A673 (cell line): ENCODE results near the gene CHPT1. TPM values are rescaled to one million over a fixed set of nuclear protein-coding genes. Genes with fewer than 3 reads are reported as not detected.

ENCODE experiments used
- BruUV-seq: library from RNA; stranded (reverse); fragments of 400-500 nt; replicated peaks from 2 replicates; lab custom pipeline; 2021; lab: Mats Ljungman, UMichigan
- CTCF ChIA-PET: fragments of 300-600 bp; sonication (Branson Sonifier 250); formaldehyde crosslinking; loops from one replicate; lab custom pipeline; 2022; ENCODE audit warnings: antibody characterized with exemption; lab: Charles Lee
- POLR2A ChIA-PET: fragments of 300-600 bp; sonication (Branson Sonifier 250); formaldehyde crosslinking; loops from one replicate; lab custom pipeline; 2022; ENCODE audit warnings: antibody characterized with exemption; ENCODE audit not compliant: low non-redundant PET; lab: Charles Lee
- DNase-seq: peaks from one replicate; pipeline ENCODE4 v3.0.0-alpha.2; 2015; ENCODE audit warnings: low spot score
- H3K27ac ChIP-seq: fragments of 200-600 bp; sonication (generic); 2 replicates; pipeline ENCODE4 v1.5.1; 2016; ENCODE audit warnings: mixed run types, low read depth, mild to moderate bottlenecking, mixed read lengths, antibody characterized with exemption, low read length; ENCODE audit not compliant: poor library complexity, severe bottlenecking
- H3K27me3 ChIP-seq: fragments of 200-600 bp; sonication (generic); replicated peaks from 2 replicates; pipeline ENCODE4 v1.6.1; 2017; ENCODE audit warnings: mixed run types, low read depth, mild to moderate bottlenecking, mixed read lengths, antibody characterized with exemption, low read length; ENCODE audit not compliant: insufficient read depth, poor library complexity
- H3K36me3 ChIP-seq: fragments of 200-600 bp; sonication (generic); 2 replicates; pipeline ENCODE4 v1.6.1; 2016; ENCODE audit warnings: mixed run types, mild to moderate bottlenecking, mixed read lengths, antibody characterized with exemption, low read length; ENCODE audit not compliant: insufficient read depth, poor library complexity, severe bottlenecking
- H3K4me1 ChIP-seq: fragments of 200-600 bp; sonication (generic); 2 replicates; pipeline ENCODE4 v1.6.1; 2017; ENCODE audit warnings: mixed run types, mild to moderate bottlenecking, mixed read lengths, antibody characterized with exemption, low read length; ENCODE audit not compliant: insufficient read depth, poor library complexity, severe bottlenecking
- H3K4me3 ChIP-seq: fragments of 200-600 bp; sonication (generic); 2 replicates; pipeline ENCODE4 v1.5.1; 2016; ENCODE audit warnings: low read depth, mixed run types, mild to moderate bottlenecking, mixed read lengths, low read length; ENCODE audit not compliant: poor library complexity, severe bottlenecking
- H3K9me3 ChIP-seq: fragments of 200-600 bp; sonication (generic); 2 replicates; pipeline ENCODE4 v1.6.1; 2016; ENCODE audit warnings: mixed run types, low read depth, mild to moderate bottlenecking, mixed read lengths, antibody characterized with exemption, low read length; ENCODE audit not compliant: poor library complexity, severe bottlenecking
- CTCF ChIP-seq: fragments of 300-800, 200-600 bp; sonication (generic); conservative IDR thresholded peaks from 2 replicates; pipeline ENCODE4 v1.5.1; 2017; ENCODE audit warnings: low read depth, mild to moderate bottlenecking, antibody characterized with exemption, low read length, moderate library complexity, mixed read lengths
- EZH2 ChIP-seq: fragments of 200-600 bp; sonication (generic); IDR thresholded peaks from 2 replicates; pipeline ENCODE4 v1.6.1; 2017; ENCODE audit warnings: borderline replicate concordance, low read depth, mild to moderate bottlenecking, mixed read lengths, antibody characterized with exemption, low read length; ENCODE audit not compliant: poor library complexity, severe bottlenecking
- intact Hi-C: fragments of 100-400 bp; cut with micrococcal nuclease; formaldehyde crosslinking; loops from one replicate; pipeline ENCODE4 v1.10.0; 2022; ENCODE audit not compliant: unreplicated experiment
- total RNA-seq: library from RNA; stranded (reverse); gene quantifications from 2 replicates; pipeline ENCODE4 v1.2.3, GENCODE V29; 2021

CHPT1 gene
- total RNA-seq, 1 experiment from 2014 or later, result 31.6 TPM

GRCh38 chr12:101664992-101665391 lies 32.4 kb upstream of the CHPT1 start:
- intact Hi-C loops, result loop anchor here (5.0 kb wide), 1 partner anchor 93 kb away; no protein-coding TSS in a partner anchor
- DNase-seq, result no peak
- no peaks in the 10 kb centered on the region for H3K4me1 ChIP-seq
- no peaks in the 10 kb centered on the region for H3K36me3 ChIP-seq
- no peak overlapping the region for H3K4me3 ChIP-seq
- H3K9me3 ChIP-seq, result no peaks in the 10 kb centered on the region
- BruUV-seq, result no TSS peak
- TF ChIP-seq EZH2 (no peak), CTCF (no peak)
- POLR2A ChIA-PET, result no interaction called here
- CTCF ChIA-PET, result no interaction called here
- H3K27me3 ChIP-seq, result no peaks in the 10 kb centered on the region
- H3K27ac ChIP-seq, result no peak overlapping the region

- no TSS peak for BruUV-seq
- Histone ChIP-seq H3K27ac (no peak overlapping the region), H3K4me3 (no peak overlapping the region), H3K9me3 (no peaks in the 10 kb centered on the region), H3K36me3 (no peaks in the 10 kb centered on the region), H3K27me3 (no peaks in the 10 kb centered on the region), H3K4me1 (no peaks in the 10 kb centered on the region)
- TF ChIP-seq CTCF (no peak), EZH2 (no peak)
- intact Hi-C loops, result loop anchor here (5.0 kb wide), 1 partner anchor 94 kb away; no protein-coding TSS in a partner anchor
- DNase-seq, result no peak
- POLR2A ChIA-PET, result no interaction called here
- CTCF ChIA-PET, result interaction anchor here (0.6 kb wide), 1 partner anchor 1213 kb away, joined by 3 read pairs; no protein-coding TSS in a partner anchor
These were observed 31.2 kb upstream of the CHPT1 start for GRCh38 chr12:101666052-101666728.

- no peak overlapping the region for H3K4me3 ChIP-seq
- no peak for DNase-seq
- intact Hi-C loops, result loop anchor here (5.0 kb wide), 1 partner anchor 95 kb away; no protein-coding TSS in a partner anchor
- no TSS peak for BruUV-seq
- H3K36me3 ChIP-seq, result no peaks in the 10 kb centered on the region
- H3K9me3 ChIP-seq, result no peaks in the 10 kb centered on the region
- no peak for TF ChIP-seq CTCF
- no peak for TF ChIP-seq EZH2
- POLR2A ChIA-PET, result no interaction called here
- CTCF ChIA-PET, result no interaction called here
- H3K4me1 ChIP-seq, result no peaks in the 10 kb centered on the region
- H3K27ac ChIP-seq, result no peak overlapping the region
- H3K27me3 ChIP-seq, result no peaks in the 10 kb centered on the region
These were observed 29.8 kb upstream of the CHPT1 start for GRCh38 chr12:101667591-101667990.
